ENCODE results near the gene CCDC183.

- TF ChIP-seq HNF4G (IDR thresholded peaks at IDR 0.05) (no peak), CTCF (IDR thresholded peaks at IDR 0.05; ENCODE audit: low read depth, low read length, missing input control) (no peak), ATF3 (IDR thresholded peaks at IDR 0.05) (no peak), ZBTB33 (IDR thresholded peaks at IDR 0.05) (no peak), YY1 (IDR thresholded peaks at IDR 0.05) (no peak), TAF1 (conservative IDR thresholded peaks at IDR 0.05) (no peak), RAD21 (IDR thresholded peaks at IDR 0.05) (no peak), EGR1 (IDR thresholded peaks at IDR 0.05; ENCODE audit: low read depth in 2 of 2) (no peak), HNF4A (conservative IDR thresholded peaks at IDR 0.05) (no peak)
These were observed 31.8 kb downstream of the CCDC183 start for GRCh38 chr9:136827794-136828473.
